Upper lobe of right lung (tissue), 1 donor: ENCODE results near the gene SPRN. TPM values are rescaled to one million over a fixed set of nuclear protein-coding genes. Genes with fewer than 3 reads are reported as not detected.
"Not testable (repeated sequence)": the region's sequence is repeated elsewhere in the genome, so short reads cannot be mapped to it uniquely, and the experiment has no call there.

Experiments used
- ATAC-seq: fragments of 200-7000 bp; cut with Tn5 transposase; one replicate; pipeline ENCODE4 v1.9.1; 2020; ENCODE audit warnings: mild to moderate bottlenecking, moderate library complexity
- DNase-seq: peaks from one replicate; pipeline ENCODE4 v3.0.0-alpha.2; 2020
- H3K27ac ChIP-seq: fragments of 200-600 bp; one replicate; pipeline ENCODE4 v1.8.0; 2022
- H3K27me3 ChIP-seq: fragments of 200-600 bp; one replicate; pipeline ENCODE4 v1.8.0; 2022; ENCODE audit warnings: mild to moderate bottlenecking
- H3K36me3 ChIP-seq: fragments of 200-600 bp; one replicate; pipeline ENCODE4 v1.8.0; 2022
- H3K4me1 ChIP-seq: fragments of 200-600 bp; one replicate; pipeline ENCODE4 v1.8.0; 2022
- H3K4me3 ChIP-seq: fragments of 200-600 bp; one replicate; pipeline ENCODE4 v1.8.0; 2022; ENCODE audit warnings: mild to moderate bottlenecking
- H3K9me3 ChIP-seq: fragments of 200-600 bp; one replicate; pipeline ENCODE4 v1.8.0; 2022
- CTCF ChIP-seq: fragments of 200-600 bp; IDR thresholded peaks from one replicate; pipeline ENCODE4 v1.8.0; 2022; ENCODE audit warnings: antibody characterized with exemption
- intact Hi-C: fragments of 100-400 bp; cut with DNase I; formaldehyde crosslinking; loops from one replicate; pipeline ENCODE4 v1.11.0; 2022
- total RNA-seq: library from RNA; stranded (reverse); fragmentation: NEBNext Ultra II Directional; extraction: Animal tissue kit (Norgen Biotek cat#: 25700); gene quantifications from one replicate; pipeline ENCODE4 v1.2.1, GENCODE V29; 2021
- donor health status: DM: no; HTN: yes; CAD: no; lungs with severe emphysema.

The SPRN gene
- total RNA-seq, 1 donor from 2014 or later: not detected

GRCh38 chr10:133388973-133389818, 35.2 kb downstream of the SPRN start:
- DNase-seq: peak; percentile 70
- intact Hi-C loops: no loop called here
- TF ChIP-seq CTCF: no peak
- Histone ChIP-seq H3K4me1 (peaks cover 2% of the 10 kb centered on the region), H3K4me3 (peak overlapping the region; percentile 28), H3K36me3 (no peaks in the 10 kb centered on the region), H3K27me3 (no peaks in the 10 kb centered on the region), H3K27ac (peak overlapping the region; percentile 24), H3K9me3 (no peaks in the 10 kb centered on the region)
- no peak for ATAC-seq

- peaks cover 2% of the 10 kb centered on the region for H3K4me1 ChIP-seq
- H3K27ac ChIP-seq: peak overlapping the region; percentile 24
- ATAC-seq: no peak
These were observed 36.0 kb downstream of the SPRN start for GRCh38 chr10:133388236-133388972.

GRCh38 chr10:133386951-133387350, 37.5 kb downstream of the SPRN start:
- H3K4me1 ChIP-seq, intact Hi-C loops, H3K27ac ChIP-seq, H3K4me3 ChIP-seq, H3K36me3 ChIP-seq, ATAC-seq, DNase-seq, H3K27me3 ChIP-seq, H3K9me3 ChIP-seq: not testable (repeated sequence)

More at GRCh38 chr10:133388236-133388972, 36.0 kb downstream of the SPRN start:
- Histone ChIP-seq H3K4me3 (peak overlapping the region; percentile 28), H3K9me3 (no peaks in the 10 kb centered on the region), H3K36me3 (no peaks in the 10 kb centered on the region), H3K27me3 (no peaks in the 10 kb centered on the region)
- intact Hi-C loops: no loop called here
- TF ChIP-seq CTCF: no peak
- peak; percentile 53 for DNase-seq

GRCh38 chr10:133385214-133385613, 39.2 kb downstream of the SPRN start:
- no peak for TF ChIP-seq CTCF
- H3K36me3 ChIP-seq: no peaks in the 10 kb centered on the region
- DNase-seq: peak; percentile 21

GRCh38 chr10:133384071-133384470, 40.4 kb downstream of the SPRN start:
- H3K9me3 ChIP-seq: no peaks in the 10 kb centered on the region
- H3K27ac ChIP-seq: no peak overlapping the region
- no peak overlapping the region for H3K4me3 ChIP-seq
- no peak for TF ChIP-seq CTCF
- no peaks in the 10 kb centered on the region for H3K36me3 ChIP-seq
- no peak for ATAC-seq
- H3K27me3 ChIP-seq: no peaks in the 10 kb centered on the region
- H3K4me1 ChIP-seq: no peaks in the 10 kb centered on the region
- peak; percentile 43 for DNase-seq
- intact Hi-C loops: no loop called here

More at GRCh38 chr10:133385214-133385613, 39.2 kb downstream of the SPRN start:
- Histone ChIP-seq H3K4me1 (no peaks in the 10 kb centered on the region), H3K27me3 (no peaks in the 10 kb centered on the region), H3K9me3 (no peaks in the 10 kb centered on the region), H3K27ac (no peak overlapping the region), H3K4me3 (no peak overlapping the region)
- intact Hi-C loops: no loop called here
- ATAC-seq: no peak

GRCh38 chr10:133383551-133383950, 40.9 kb downstream of the SPRN start:
- Histone ChIP-seq H3K27me3 (no peaks in the 10 kb centered on the region), H3K4me3 (no peak overlapping the region), H3K27ac (no peak overlapping the region), H3K9me3 (no peaks in the 10 kb centered on the region), H3K36me3 (no peaks in the 10 kb centered on the region), H3K4me1 (no peaks in the 10 kb centered on the region)
- ATAC-seq (no peak), DNase-seq (no peak)
- no peak for TF ChIP-seq CTCF
- intact Hi-C loops: no loop called here
